Measurements from ENCODE around the gene PDZD7.

PDZD7 gene

DNA sequence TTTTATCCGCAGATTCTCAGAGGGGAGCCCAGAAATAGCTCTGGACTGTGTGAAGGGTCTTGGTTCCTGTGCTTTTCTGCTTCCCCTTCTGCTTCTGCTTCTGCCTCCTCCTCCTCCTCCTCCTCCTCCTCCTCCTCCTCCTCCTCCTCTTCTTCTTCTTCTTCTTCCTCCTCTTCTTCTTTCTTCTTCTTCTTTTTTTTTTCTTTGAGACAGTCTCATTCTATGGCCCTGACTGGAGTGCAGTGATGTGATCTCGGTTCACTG, 11.6 kb downstream of the PDZD7 start:
- Histone ChIP-seq H3K9me3 (ENCODE audit: severe bottlenecking) (no peaks in the 10 kb centered on the region), H3K27ac (ENCODE audit: poor library complexity, severe bottlenecking) (no peak overlapping the region), H3K4me3 (ENCODE audit: severe bottlenecking) (no peak overlapping the region), H3K36me3 (ENCODE audit: low read depth) (no peaks in the 10 kb centered on the region), H3K27me3 (ENCODE audit: insufficient read depth, poor library complexity, severe bottlenecking) (no peaks in the 10 kb centered on the region), H3K4me1 (ENCODE audit: insufficient read depth, poor library complexity, severe bottlenecking) (no peaks in the 10 kb centered on the region)
- no peak for ATAC-seq (ENCODE audit: low read depth)
- no peak for DNase-seq (ENCODE audit: low spot score)
- TF ChIP-seq, protein P1, sequence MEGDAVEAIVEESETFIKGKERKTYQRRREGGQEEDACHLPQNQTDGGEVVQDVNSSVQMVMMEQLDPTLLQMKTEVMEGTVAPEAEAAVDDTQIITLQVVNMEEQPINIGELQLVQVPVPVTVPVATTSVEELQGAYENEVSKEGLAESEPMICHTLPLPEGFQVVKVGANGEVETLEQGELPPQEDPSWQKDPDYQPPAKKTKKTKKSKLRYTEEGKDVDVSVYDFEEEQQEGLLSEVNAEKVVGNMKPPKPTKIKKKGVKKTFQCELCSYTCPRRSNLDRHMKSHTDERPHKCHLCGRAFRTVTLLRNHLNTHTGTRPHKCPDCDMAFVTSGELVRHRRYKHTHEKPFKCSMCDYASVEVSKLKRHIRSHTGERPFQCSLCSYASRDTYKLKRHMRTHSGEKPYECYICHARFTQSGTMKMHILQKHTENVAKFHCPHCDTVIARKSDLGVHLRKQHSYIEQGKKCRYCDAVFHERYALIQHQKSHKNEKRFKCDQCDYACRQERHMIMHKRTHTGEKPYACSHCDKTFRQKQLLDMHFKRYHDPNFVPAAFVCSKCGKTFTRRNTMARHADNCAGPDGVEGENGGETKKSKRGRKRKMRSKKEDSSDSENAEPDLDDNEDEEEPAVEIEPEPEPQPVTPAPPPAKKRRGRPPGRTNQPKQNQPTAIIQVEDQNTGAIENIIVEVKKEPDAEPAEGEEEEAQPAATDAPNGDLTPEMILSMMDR (IDR thresholded peaks at IDR 0.05; ENCODE audit: poor library complexity, severe bottlenecking) = no peak

DNA sequence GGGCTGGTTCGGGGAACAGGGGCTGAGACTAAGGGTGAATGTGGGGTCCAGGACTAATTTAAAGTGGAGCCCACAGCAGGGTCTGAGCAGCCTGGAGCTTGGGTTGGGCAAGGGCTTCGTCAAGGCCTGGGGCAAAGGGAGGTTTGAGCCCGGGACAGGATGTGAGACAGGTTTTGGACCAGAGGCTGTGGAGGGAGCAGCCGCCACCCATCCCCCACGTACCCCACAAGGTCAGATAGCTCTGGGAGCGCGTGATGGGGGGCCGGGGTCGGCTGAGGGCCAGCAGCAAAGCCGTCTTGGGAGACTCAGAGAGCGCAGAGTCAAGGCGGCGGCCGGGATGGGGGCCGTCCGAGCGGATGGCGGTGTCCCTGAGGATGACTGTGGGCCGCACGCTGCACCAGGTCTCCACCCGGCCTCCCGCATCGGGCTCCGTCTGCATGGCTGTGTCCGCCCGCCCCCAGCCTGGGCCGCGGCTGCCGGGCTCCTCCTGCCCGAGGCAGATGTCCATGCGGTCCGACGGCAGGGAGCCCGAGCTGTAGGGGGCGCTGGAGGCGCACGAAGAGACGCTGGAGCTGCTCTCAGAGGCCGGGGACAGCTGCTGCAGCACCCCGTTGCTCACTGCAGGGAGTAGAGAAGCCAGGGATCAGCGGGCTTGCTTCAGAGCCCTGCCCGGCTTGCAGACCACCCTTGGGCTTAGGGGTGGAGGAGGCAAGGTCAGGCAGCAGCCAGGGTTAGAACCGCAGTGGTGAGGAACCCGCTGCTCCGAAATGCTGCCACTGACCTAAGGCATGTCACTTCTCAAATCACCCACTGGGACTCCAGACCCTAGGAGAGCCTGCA, 12.1 kb downstream of the PDZD7 start:
- H3K4me1 ChIP-seq (ENCODE audit: insufficient read depth, poor library complexity, severe bottlenecking) = no peaks in the 10 kb centered on the region
- no peak overlapping the region for H3K27ac ChIP-seq (ENCODE audit: poor library complexity, severe bottlenecking)
- no peak overlapping the region for H3K4me3 ChIP-seq (ENCODE audit: severe bottlenecking)
- no peaks in the 10 kb centered on the region for H3K27me3 ChIP-seq (ENCODE audit: insufficient read depth, poor library complexity, severe bottlenecking)
- no peak for DNase-seq (ENCODE audit: low spot score)
- H3K36me3 ChIP-seq (ENCODE audit: low read depth) = no peaks in the 10 kb centered on the region
- TF ChIP-seq, protein P1 (IDR thresholded peaks at IDR 0.05; ENCODE audit: poor library complexity, severe bottlenecking) = peak; percentile 62
- peak; percentile 63 for ATAC-seq (ENCODE audit: low read depth)
- H3K9me3 ChIP-seq (ENCODE audit: severe bottlenecking) = no peaks in the 10 kb centered on the region

DNA sequence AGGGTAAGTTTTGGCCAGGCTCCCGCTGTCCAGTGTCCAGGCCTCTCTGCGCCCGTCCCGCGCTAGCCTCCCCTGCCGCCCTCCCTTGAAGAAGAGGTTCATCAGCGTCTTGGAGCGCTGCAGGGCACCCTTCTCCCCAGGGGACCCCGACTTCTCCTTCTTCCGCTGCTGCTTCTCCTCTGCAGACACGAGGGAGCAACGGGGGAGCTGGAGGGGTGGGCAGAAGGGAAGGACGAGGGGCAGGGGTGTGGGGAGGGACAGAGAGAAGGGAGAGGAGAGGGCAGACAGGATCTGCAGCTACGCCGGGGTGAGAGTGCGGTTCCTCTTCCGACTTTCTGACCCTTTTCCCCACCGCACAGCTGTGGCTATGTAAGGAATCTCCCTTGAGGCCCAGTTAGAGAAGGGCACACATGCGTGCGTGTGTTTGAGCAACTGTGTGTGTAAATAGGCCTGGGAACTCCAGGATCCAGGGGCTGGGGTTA, 12.8 kb downstream of the PDZD7 start:
- H3K4me1 ChIP-seq (ENCODE audit: insufficient read depth, poor library complexity, severe bottlenecking) = peaks cover 3% of the 10 kb centered on the region
- no peaks in the 10 kb centered on the region for H3K27me3 ChIP-seq (ENCODE audit: insufficient read depth, poor library complexity, severe bottlenecking)
- TF ChIP-seq, protein P1 (IDR thresholded peaks at IDR 0.05; ENCODE audit: poor library complexity, severe bottlenecking) = no peak
- DNase-seq (ENCODE audit: low spot score) (no peak), ATAC-seq (ENCODE audit: low read depth) (no peak)
- H3K9me3 ChIP-seq (ENCODE audit: severe bottlenecking) = no peaks in the 10 kb centered on the region
- H3K36me3 ChIP-seq (ENCODE audit: low read depth) = no peaks in the 10 kb centered on the region
- no peak overlapping the region for H3K4me3 ChIP-seq (ENCODE audit: severe bottlenecking)
- no peak overlapping the region for H3K27ac ChIP-seq (ENCODE audit: poor library complexity, severe bottlenecking)

DNA sequence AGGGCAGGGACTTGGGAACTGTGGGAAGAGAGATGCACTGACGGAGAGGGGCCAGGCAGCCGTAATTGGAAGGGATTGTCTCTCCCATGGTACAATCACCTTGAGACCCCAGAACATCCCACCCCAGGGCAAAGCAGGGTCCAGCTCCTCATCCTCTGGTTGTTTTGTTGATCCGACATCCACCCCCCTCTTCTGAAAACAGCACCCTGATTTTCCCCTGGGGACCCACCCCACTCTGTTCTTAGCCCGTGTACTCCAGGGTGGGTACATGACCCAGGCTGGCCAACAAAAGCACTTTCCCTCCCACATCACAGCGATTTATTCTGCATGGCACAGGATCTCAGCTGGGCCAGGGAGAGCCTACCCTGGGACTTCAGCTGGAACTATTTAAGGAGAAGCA, 14.1 kb downstream of the PDZD7 start:
- Histone ChIP-seq H3K4me1 (ENCODE audit: insufficient read depth, poor library complexity, severe bottlenecking) (peaks cover 4% of the 10 kb centered on the region), H3K9me3 (ENCODE audit: severe bottlenecking) (no peaks in the 10 kb centered on the region), H3K27me3 (ENCODE audit: insufficient read depth, poor library complexity, severe bottlenecking) (no peaks in the 10 kb centered on the region)

More for the DNA sequence above, 14.1 kb downstream of the PDZD7 start:
- ATAC-seq (ENCODE audit: low read depth) = no peak
- no peak overlapping the region for H3K27ac ChIP-seq (ENCODE audit: poor library complexity, severe bottlenecking)
- no peak for DNase-seq (ENCODE audit: low spot score)
- TF ChIP-seq, protein P1 (IDR thresholded peaks at IDR 0.05; ENCODE audit: poor library complexity, severe bottlenecking) = no peak
- H3K36me3 ChIP-seq (ENCODE audit: low read depth) = no peaks in the 10 kb centered on the region
- no peak overlapping the region for H3K4me3 ChIP-seq (ENCODE audit: severe bottlenecking)
